H9 (cell line): Measurements from ENCODE around the gene IRF1. TPM values are rescaled to one million over a fixed set of nuclear protein-coding genes. Genes with fewer than 3 reads are reported as not detected.

Source experiments
- DNase-seq: peaks from one replicate; pipeline ENCODE4 v3.0.0-alpha.2; 2017
- H2AFZ ChIP-seq: one replicate; pipeline ENCODE4 v1.6.1; 2013; ENCODE audit warnings: mild to moderate bottlenecking, low read length, control low read depth, moderate library complexity
- H2AK5ac ChIP-seq: 2 replicates; pipeline ENCODE4 v1.6.1; 2013; ENCODE audit warnings: low read length, control low read depth, mixed read lengths; ENCODE audit not compliant: insufficient read length
- H2BK120ac ChIP-seq: one replicate; pipeline ENCODE4 v1.6.1; 2013; ENCODE audit warnings: low read depth, mild to moderate bottlenecking, low read length, control low read depth, inconsistent platforms; ENCODE audit not compliant: poor library complexity, severe bottlenecking
- H2BK12ac ChIP-seq: 2 replicates; pipeline ENCODE4 v1.6.1; 2013; ENCODE audit warnings: low read length, control low read depth, mixed read lengths, low read depth; ENCODE audit not compliant: insufficient read length
- H2BK15ac ChIP-seq: 2 replicates; pipeline ENCODE4 v1.6.1; 2013; ENCODE audit warnings: low read depth, low read length, control low read depth
- H2BK20ac ChIP-seq: one replicate; pipeline ENCODE4 v1.6.1; 2013; ENCODE audit warnings: low read depth, mild to moderate bottlenecking, low read length, control low read depth, inconsistent platforms; ENCODE audit not compliant: poor library complexity, severe bottlenecking
- H2BK5ac ChIP-seq: 2 replicates; pipeline ENCODE4 v1.6.1; 2013; ENCODE audit warnings: low read length, control low read depth, mixed read lengths; ENCODE audit not compliant: insufficient read length
- H3K14ac ChIP-seq: 2 replicates; pipeline ENCODE4 v1.6.1; 2013; ENCODE audit warnings: low read length, control low read depth; ENCODE audit not compliant: insufficient read depth
- H3K18ac ChIP-seq: 2 replicates; pipeline ENCODE4 v1.6.1; 2013; ENCODE audit warnings: low read depth, mild to moderate bottlenecking, mixed read lengths, low read length, control low read depth; ENCODE audit not compliant: insufficient read length
- H3K23ac ChIP-seq: 2 replicates; pipeline ENCODE4 v1.6.1; 2013; ENCODE audit warnings: low read length, control low read depth, mixed read lengths, low read depth; ENCODE audit not compliant: insufficient read length
- H3K23me2 ChIP-seq: 2 replicates; pipeline ENCODE4 v1.6.1; 2013; ENCODE audit warnings: low read depth, mild to moderate bottlenecking, mixed read lengths, low read length, control low read depth; ENCODE audit not compliant: insufficient read length, poor library complexity, severe bottlenecking
- H3K27ac ChIP-seq: 2 replicates; pipeline ENCODE4 v1.5.1; 2013; ENCODE audit warnings: low read length, control low read depth, mixed read lengths, low read depth; ENCODE audit not compliant: insufficient read length
- H3K27me3 ChIP-seq: 2 replicates; pipeline ENCODE4 v1.6.1; 2013; ENCODE audit warnings: low read length, control low read depth, inconsistent platforms; ENCODE audit not compliant: insufficient read depth
- H3K4ac ChIP-seq: 2 replicates; pipeline ENCODE4 v1.6.1; 2013; ENCODE audit warnings: low read depth, mild to moderate bottlenecking, control low read depth, inconsistent platforms, low read length, moderate library complexity
- H3K4me1 ChIP-seq: 2 replicates; pipeline ENCODE4 v1.6.1; 2013; ENCODE audit warnings: low read length, control low read depth, inconsistent platforms; ENCODE audit not compliant: insufficient read depth
- H3K4me2 ChIP-seq: 2 replicates; pipeline ENCODE4 v1.6.1; 2013; ENCODE audit warnings: low read length, control low read depth, mixed read lengths; ENCODE audit not compliant: insufficient read length, insufficient read depth
- H3K56ac ChIP-seq: 2 replicates; pipeline ENCODE4 v1.6.1; 2013; ENCODE audit warnings: low read depth, mild to moderate bottlenecking, mixed read lengths, low read length, control low read depth; ENCODE audit not compliant: insufficient read length
- H3K79me1 ChIP-seq: 2 replicates; pipeline ENCODE4 v1.6.1; 2013; ENCODE audit warnings: low read depth, mild to moderate bottlenecking, moderate library complexity, low read length, control low read depth, inconsistent platforms; ENCODE audit not compliant: insufficient read depth, poor library complexity, severe bottlenecking
- H3K79me2 ChIP-seq: 2 replicates; pipeline ENCODE4 v1.6.1; 2013; ENCODE audit warnings: low read length, control low read depth, inconsistent platforms; ENCODE audit not compliant: insufficient read depth
- H3K9ac ChIP-seq: 2 replicates; pipeline ENCODE4 v1.6.1; 2013; ENCODE audit warnings: low read length, control low read depth, mixed read lengths; ENCODE audit not compliant: insufficient read length; ENCODE audit errors: extremely low read depth
- H3K9me3 ChIP-seq: one replicate; pipeline ENCODE4 v1.6.1; 2013; ENCODE audit warnings: low read depth, low read length, inconsistent platforms; ENCODE audit not compliant: control insufficient read depth
- H3T11ph ChIP-seq: one replicate; pipeline ENCODE4 v1.6.1; 2013; ENCODE audit warnings: mild to moderate bottlenecking, low read length, control low read depth, inconsistent platforms
- H4K20me1 ChIP-seq: one replicate; pipeline ENCODE4 v1.6.1; 2013; ENCODE audit not compliant: control insufficient read depth, insufficient read length, insufficient read depth
- H4K5ac ChIP-seq: 2 replicates; pipeline ENCODE4 v1.6.1; 2013; ENCODE audit warnings: low read depth, mild to moderate bottlenecking, mixed read lengths, low read length, control low read depth; ENCODE audit not compliant: insufficient read length
- H4K8ac ChIP-seq: replicated peaks from 2 replicates; pipeline ENCODE4 v1.6.1; 2013; ENCODE audit warnings: low read length, control low read depth, mixed read lengths, low read depth; ENCODE audit not compliant: insufficient read length
- H4K91ac ChIP-seq: 2 replicates; pipeline ENCODE4 v1.6.1; 2013; ENCODE audit warnings: low read depth, mild to moderate bottlenecking, moderate library complexity, mixed read lengths, low read length, control low read depth; ENCODE audit not compliant: insufficient read length
- H3K27ac Mint-ChIP-seq, 3 experiments: 2 replicates in 2 of 3; 3 replicates in 1 of 3; pipeline ENCODE4 v1.8.0; 2020 to 2021; ENCODE audit warnings: mixed read lengths in 3 of 3, mild to moderate bottlenecking in 1 of 3, moderate library complexity in 1 of 3
- H3K27me3 Mint-ChIP-seq: 2 replicates; pipeline ENCODE4 v1.8.0; 2021; ENCODE audit warnings: low read depth, mild to moderate bottlenecking, moderate library complexity, mixed read lengths
- H3K36me3 Mint-ChIP-seq, 3 experiments: 2 replicates in 2 of 3; 3 replicates in 1 of 3; pipeline ENCODE4 v1.8.0; 2020 to 2021; ENCODE audit warnings: low read depth in 3 of 3, mixed read lengths in 3 of 3; ENCODE audit not compliant: insufficient read depth in 1 of 3
- H3K4me1 Mint-ChIP-seq, 2 experiments: 2 replicates each; pipeline ENCODE4 v1.8.0; 2020; ENCODE audit warnings: mixed read lengths in 2 of 2
- H3K4me3 Mint-ChIP-seq, 2 experiments: 2 replicates in 1 of 2; 3 replicates in 1 of 2; pipeline ENCODE4 v1.8.0; 2020 to 2021; ENCODE audit warnings: mild to moderate bottlenecking in 2 of 2, mixed read lengths in 2 of 2, moderate library complexity in 1 of 2
- H3K9me3 Mint-ChIP-seq, 2 experiments: 2 replicates in 1 of 2; 3 replicates in 1 of 2; pipeline ENCODE4 v1.8.0; 2020; ENCODE audit warnings: mild to moderate bottlenecking in 2 of 2, mixed read lengths in 2 of 2, moderate library complexity in 1 of 2
- WGBS: extraction: QIAGEN DNeasy Blood & Tissue Kit; methylation state at CpG from one replicate; pipeline ENCODE4 v1.1.7; 2013; ENCODE audit warnings: missing lambda C conversion rate, low lambda C conversion rate, mixed read lengths; ENCODE audit not compliant: insufficient read length; ENCODE audit errors: extremely low coverage; 5-methylcytosine and 5-hydroxymethylcytosine counted together
- total RNA-seq: library from RNA; stranded (reverse); gene quantifications from 2 replicates; pipeline ENCODE4 v1.2.1, GENCODE V29; 2021
- TF ChIP-seq, protein P1 (sequence below): fragments of 200-600 bp; sonication (generic); conservative IDR thresholded peaks from 3 replicates; pipeline ENCODE4 v1.8.0; 2021; ENCODE audit warnings: antibody characterized with exemption, mild to moderate bottlenecking

The IRF1 gene
- total RNA-seq, 1 experiment from 2014 or later, result 8.7 TPM

DNA sequence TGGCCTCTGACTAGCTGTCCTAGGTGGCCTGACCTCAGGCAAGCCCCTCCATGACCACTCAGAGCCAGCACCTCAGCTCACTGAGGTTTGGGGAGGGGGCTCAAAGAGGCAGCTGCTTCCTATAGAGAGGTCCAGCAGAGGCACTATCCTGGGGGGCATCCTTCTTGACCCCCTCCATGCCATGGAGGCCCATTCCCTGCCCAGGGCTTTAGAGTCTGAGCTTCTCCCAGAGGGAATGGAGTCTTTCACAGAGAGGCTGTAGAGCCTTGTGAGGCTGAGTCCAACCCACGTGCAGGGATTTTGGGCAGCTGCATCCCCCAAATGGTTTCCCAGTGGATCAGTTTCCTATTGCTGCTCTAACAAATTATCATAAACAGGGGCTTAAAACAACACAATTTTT, 16.9 kb downstream of the IRF1 start:
- DNase-seq, result no peak
- Histone ChIP-seq H3K9me3 (no peaks in the 10 kb centered on the region), H2BK12ac (no peak overlapping the region), H3K4ac (no peak overlapping the region), H4K8ac (no peak overlapping the region), H3K79me2 (no peaks in the 10 kb centered on the region), H2BK5ac (no peak overlapping the region), H2BK20ac (no peak overlapping the region), H3K18ac (no peak overlapping the region), H3K56ac (no peak overlapping the region), H4K20me1 (no peaks in the 10 kb centered on the region), H3K9ac (no peak overlapping the region), H2BK120ac (no peak overlapping the region), H2AK5ac (no peak overlapping the region), H3K23ac (no peak overlapping the region), H3K14ac (no peak overlapping the region), H3T11ph (no peak overlapping the region), H3K4me2 (no peak overlapping the region), H4K5ac (no peak overlapping the region), H3K27ac (no peak overlapping the region), H4K91ac (no peak overlapping the region), H2BK15ac (no peak overlapping the region), H2AFZ (no peak overlapping the region), H3K23me2 (no peaks in the 10 kb centered on the region), H3K4me1 (peaks cover 2% of the 10 kb centered on the region; the same call in 1 of the 2 replicates), H3K79me1 (no peaks in the 10 kb centered on the region), H3K27me3 (no peaks in the 10 kb centered on the region)
- TF ChIP-seq, protein P1, sequence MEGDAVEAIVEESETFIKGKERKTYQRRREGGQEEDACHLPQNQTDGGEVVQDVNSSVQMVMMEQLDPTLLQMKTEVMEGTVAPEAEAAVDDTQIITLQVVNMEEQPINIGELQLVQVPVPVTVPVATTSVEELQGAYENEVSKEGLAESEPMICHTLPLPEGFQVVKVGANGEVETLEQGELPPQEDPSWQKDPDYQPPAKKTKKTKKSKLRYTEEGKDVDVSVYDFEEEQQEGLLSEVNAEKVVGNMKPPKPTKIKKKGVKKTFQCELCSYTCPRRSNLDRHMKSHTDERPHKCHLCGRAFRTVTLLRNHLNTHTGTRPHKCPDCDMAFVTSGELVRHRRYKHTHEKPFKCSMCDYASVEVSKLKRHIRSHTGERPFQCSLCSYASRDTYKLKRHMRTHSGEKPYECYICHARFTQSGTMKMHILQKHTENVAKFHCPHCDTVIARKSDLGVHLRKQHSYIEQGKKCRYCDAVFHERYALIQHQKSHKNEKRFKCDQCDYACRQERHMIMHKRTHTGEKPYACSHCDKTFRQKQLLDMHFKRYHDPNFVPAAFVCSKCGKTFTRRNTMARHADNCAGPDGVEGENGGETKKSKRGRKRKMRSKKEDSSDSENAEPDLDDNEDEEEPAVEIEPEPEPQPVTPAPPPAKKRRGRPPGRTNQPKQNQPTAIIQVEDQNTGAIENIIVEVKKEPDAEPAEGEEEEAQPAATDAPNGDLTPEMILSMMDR, result no peak
- H3K36me3 Mint-ChIP-seq, result peaks cover 0 to 5% (median 0%) of the 10 kb centered on the region in 3 experiments; a peak in 3 of 7 replicates
- WGBS, result no CpG with 5 or more reads among the region's 1 CpG
- H3K4me1 Mint-ChIP-seq, result peaks cover 19 to 20% of the 10 kb centered on the region in 2 experiments
- no peak overlapping the region for H3K27ac Mint-ChIP-seq
- peaks cover 4 to 7% of the 10 kb centered on the region in 2 experiments for H3K9me3 Mint-ChIP-seq
- no peak overlapping the region for H3K4me3 Mint-ChIP-seq
- H3K27me3 Mint-ChIP-seq, result no peaks in the 10 kb centered on the region
